Measurements from ENCODE around the gene NIT1. TPM values are rescaled to one million over a fixed set of nuclear protein-coding genes. Genes with fewer than 3 reads are reported as not detected.

NIT1 gene
- total and polyA plus RNA-seq, 2 donors (not counting 1 experiment from before 2014, with no cell fraction given): 53.5 to 61.0 TPM

DNA sequence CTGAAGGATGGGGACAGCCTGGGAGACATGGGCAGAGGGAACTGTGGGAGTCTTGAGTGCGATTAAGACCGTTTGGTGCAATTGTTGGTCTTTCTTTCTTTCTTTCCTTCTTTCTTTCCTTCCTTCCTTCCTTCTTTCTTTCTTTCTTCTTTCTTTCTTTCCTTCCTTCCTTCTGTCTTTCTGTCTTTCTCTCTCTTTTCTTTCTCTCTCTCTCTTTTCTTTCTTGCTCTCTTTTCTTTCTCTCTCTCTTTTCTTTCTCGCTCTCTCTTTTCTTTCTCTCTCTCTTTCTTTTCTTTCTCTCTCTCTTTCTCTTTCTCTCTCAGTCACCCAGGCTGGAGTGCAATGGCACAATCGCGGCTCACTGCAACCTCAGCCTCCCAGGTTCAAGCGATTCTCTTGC lies 22.7 kb upstream of the NIT1 start:
- Histone ChIP-seq H3K79me2 (ENCODE audit: control insufficient read depth, insufficient read depth, low read length) (no peaks in the 10 kb centered on the region), H3K36me3 (replicated peaks in 1 of 2; ENCODE audit: control extremely low read depth in 1 of 2, control insufficient read depth in 1 of 2, extremely low read depth in 1 of 2, insufficient read depth in 2 of 2, low read length in 1 of 2) (peaks cover 0 to 9% of the 10 kb centered on the region in 2 experiments), H3K27me3 (replicated peaks in 1 of 4; ENCODE audit: control extremely low read depth in 1 of 4, control insufficient read depth in 3 of 4, insufficient read depth in 4 of 4, low read length in 3 of 4) (no peaks in the 10 kb centered on the region), H3K4me2 (replicated peaks; ENCODE audit: low read depth, low read length, poor library complexity, severe bottlenecking) (no peak overlapping the region), H3K9ac (ENCODE audit: low read length) (no peak overlapping the region), H3K4me3 (ENCODE audit: control extremely low read depth in 1 of 5, extremely low read depth in 1 of 5, insufficient read depth in 1 of 5, low read depth in 2 of 5, low read length in 4 of 5) (no peak overlapping the region), H4K20me1 (ENCODE audit: control insufficient read depth, insufficient read depth, low read length, poor library complexity, severe bottlenecking) (no peaks in the 10 kb centered on the region), H3K27ac (ENCODE audit: low read length in 2 of 2) (no peak overlapping the region), H3K4me1 (ENCODE audit: control insufficient read depth in 2 of 2, insufficient read depth in 2 of 2, low read length in 2 of 2) (peaks cover 16 to 31% of the 10 kb centered on the region in 2 donors), H2AFZ (ENCODE audit: insufficient read depth, low read depth, low read length, poor library complexity, severe bottlenecking) (no peak overlapping the region), H3K9me3 (ENCODE audit: control extremely low read depth in 1 of 3, control insufficient read depth in 2 of 3, insufficient read depth in 1 of 3, low read length in 2 of 3) (no peaks in the 10 kb centered on the region)
- no peaks in the 10 kb centered on the region for H3K27me3 Mint-ChIP-seq
- ChIA-PET CTCF (interaction anchor here (1.0 to 8.7 kb wide), 4 partner anchors 24 to 99 kb away, joined by 3 to 142 read pairs (median 96); partner anchors contain the start of genes ARHGAP30 and TSTD1), POLR2A (interaction anchor here (0.8 kb wide), 1 partner anchor 46 kb away, joined by 7 read pairs; no protein-coding TSS in a partner anchor)
- H3K4me1 Mint-ChIP-seq: peaks cover 33% of the 10 kb centered on the region
- no peak overlapping the region for H3K4me3 Mint-ChIP-seq
- intact Hi-C loops (cut with micrococcal nuclease): loop anchor here (5.0 to 10.0 kb wide), 2 partner anchors 73 to 290 kb away; partner anchors contain the start of gene F11R
- ATAC-seq (ENCODE audit: low read depth) (no peak), DNase-seq (no peak)
- H3K27ac Mint-ChIP-seq: peak overlapping the region; percentile 59
- no peak for TF ChIP-seq EZH2 (IDR thresholded peaks at IDR 0.05; ENCODE audit: borderline replicate concordance, insufficient read depth, low read depth, low read length, poor library complexity, severe bottlenecking)
- TF ChIP-seq, protein P1, sequence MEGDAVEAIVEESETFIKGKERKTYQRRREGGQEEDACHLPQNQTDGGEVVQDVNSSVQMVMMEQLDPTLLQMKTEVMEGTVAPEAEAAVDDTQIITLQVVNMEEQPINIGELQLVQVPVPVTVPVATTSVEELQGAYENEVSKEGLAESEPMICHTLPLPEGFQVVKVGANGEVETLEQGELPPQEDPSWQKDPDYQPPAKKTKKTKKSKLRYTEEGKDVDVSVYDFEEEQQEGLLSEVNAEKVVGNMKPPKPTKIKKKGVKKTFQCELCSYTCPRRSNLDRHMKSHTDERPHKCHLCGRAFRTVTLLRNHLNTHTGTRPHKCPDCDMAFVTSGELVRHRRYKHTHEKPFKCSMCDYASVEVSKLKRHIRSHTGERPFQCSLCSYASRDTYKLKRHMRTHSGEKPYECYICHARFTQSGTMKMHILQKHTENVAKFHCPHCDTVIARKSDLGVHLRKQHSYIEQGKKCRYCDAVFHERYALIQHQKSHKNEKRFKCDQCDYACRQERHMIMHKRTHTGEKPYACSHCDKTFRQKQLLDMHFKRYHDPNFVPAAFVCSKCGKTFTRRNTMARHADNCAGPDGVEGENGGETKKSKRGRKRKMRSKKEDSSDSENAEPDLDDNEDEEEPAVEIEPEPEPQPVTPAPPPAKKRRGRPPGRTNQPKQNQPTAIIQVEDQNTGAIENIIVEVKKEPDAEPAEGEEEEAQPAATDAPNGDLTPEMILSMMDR (IDR thresholded peaks at IDR 0.05): no peak
- 100% methylated on average over 1 of the region's 6 CpGs for WGBS (ENCODE audit: insufficient coverage)
- no peaks in the 10 kb centered on the region for H3K9me3 Mint-ChIP-seq (ENCODE audit: insufficient read depth)

DNA sequence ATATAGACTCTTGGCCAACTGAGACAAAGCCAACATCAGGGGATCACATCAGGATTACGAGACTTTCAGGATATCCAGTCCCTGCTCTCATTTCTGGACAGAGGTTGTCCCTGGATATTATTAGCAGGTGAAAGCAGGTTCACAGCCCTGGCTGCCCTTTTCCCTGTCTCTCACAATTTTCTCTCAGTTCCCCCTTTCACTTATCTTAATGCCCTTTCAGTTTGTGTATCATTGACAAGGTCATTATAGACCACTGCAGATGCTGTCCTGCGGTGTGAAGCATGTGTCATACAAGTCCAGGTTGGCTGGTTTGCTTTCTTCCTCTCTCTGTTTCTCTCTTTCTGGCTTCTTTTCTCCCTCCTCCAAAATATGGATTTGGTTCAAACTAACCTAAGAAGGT lies 21.9 kb upstream of the NIT1 start:
- POLR2A ChIA-PET: no interaction called here
- H3K4me3 Mint-ChIP-seq: peak overlapping the region; percentile 37
- no peak for TF ChIP-seq EZH2 (IDR thresholded peaks at IDR 0.05; ENCODE audit: borderline replicate concordance, insufficient read depth, low read depth, low read length, poor library complexity, severe bottlenecking)
- TF ChIP-seq, protein P1 (IDR thresholded peaks at IDR 0.05): no peak

More for the DNA sequence above, 21.9 kb upstream of the NIT1 start:
- CTCF ChIA-PET: interaction anchor here (1.2 to 8.7 kb wide), 9 partner anchors 17 to 135 kb away, joined by 3 to 142 read pairs (median 6); partner anchors contain the start of genes ARHGAP30, TSTD1 and USF1
- no peaks in the 10 kb centered on the region for H3K27me3 ChIP-seq (replicated peaks in 1 of 4; ENCODE audit: control extremely low read depth in 1 of 4, control insufficient read depth in 3 of 4, insufficient read depth in 4 of 4, low read length in 3 of 4)
- no peak overlapping the region for H3K9ac ChIP-seq (ENCODE audit: low read length)
- peaks cover 16 to 31% of the 10 kb centered on the region in 2 donors for H3K4me1 ChIP-seq (ENCODE audit: control insufficient read depth in 2 of 2, insufficient read depth in 2 of 2, low read length in 2 of 2)
- H3K4me2 ChIP-seq (replicated peaks; ENCODE audit: low read depth, low read length, poor library complexity, severe bottlenecking): no peak overlapping the region
- H3K27me3 Mint-ChIP-seq: no peaks in the 10 kb centered on the region
- H3K9me3 Mint-ChIP-seq (ENCODE audit: insufficient read depth): no peaks in the 10 kb centered on the region
- H2AFZ ChIP-seq (ENCODE audit: insufficient read depth, low read depth, low read length, poor library complexity, severe bottlenecking): peak overlapping the region; percentile 11
- H3K4me1 Mint-ChIP-seq: peaks cover 33% of the 10 kb centered on the region
- H3K4me3 ChIP-seq (ENCODE audit: control extremely low read depth in 1 of 5, extremely low read depth in 1 of 5, insufficient read depth in 1 of 5, low read depth in 2 of 5, low read length in 4 of 5): no peak overlapping the region
- no peak for DNase-seq
- peak overlapping the region; percentile 96 for H3K27ac Mint-ChIP-seq
- 60% methylated on average over 1 of the region's 2 CpGs for WGBS (ENCODE audit: insufficient coverage)
- intact Hi-C loops (cut with micrococcal nuclease): loop anchor here (5.0 to 10.0 kb wide), 2 partner anchors 74 to 289 kb away; partner anchors contain the start of gene F11R
- H3K36me3 ChIP-seq (replicated peaks in 1 of 2; ENCODE audit: control extremely low read depth in 1 of 2, control insufficient read depth in 1 of 2, extremely low read depth in 1 of 2, insufficient read depth in 2 of 2, low read length in 1 of 2): peaks cover 0 to 15% of the 10 kb centered on the region in 2 experiments
- no peak for ATAC-seq (ENCODE audit: low read depth)
- no peaks in the 10 kb centered on the region for H4K20me1 ChIP-seq (ENCODE audit: control insufficient read depth, insufficient read depth, low read length, poor library complexity, severe bottlenecking)
- no peak overlapping the region for H3K27ac ChIP-seq (ENCODE audit: low read length in 2 of 2)
- no peaks in the 10 kb centered on the region for H3K79me2 ChIP-seq (ENCODE audit: control insufficient read depth, insufficient read depth, low read length)
- no peaks in the 10 kb centered on the region for H3K9me3 ChIP-seq (ENCODE audit: control extremely low read depth in 1 of 3, control insufficient read depth in 2 of 3, insufficient read depth in 1 of 3, low read length in 2 of 3)
